Mammary epithelial cell (primary cell): ENCODE measurements around the gene PTPN23.

ENCODE experiments used
- CTCF ChIP-seq, 2 donors: IDR thresholded peaks in 1 of 2; conservative IDR thresholded peaks in 1 of 2; 2 replicates each; pipeline ENCODE4 v1.5.1; 2011 to 2012; ENCODE audit warnings: inconsistent platforms in 2 of 2, low read length in 2 of 2, mild to moderate bottlenecking in 2 of 2, control low read depth in 1 of 2, low read depth in 1 of 2; ENCODE audit not compliant: insufficient read depth in 1 of 2; ENCODE audit errors: extremely low read depth in 1 of 2
- EZH2 ChIP-seq: IDR thresholded peaks from 2 replicates; pipeline ENCODE4 v1.6.1; 2012; ENCODE audit warnings: low read length, inconsistent platforms, borderline replicate concordance

GRCh38 chr3:47452453-47453215 is 71.8 kb downstream of the PTPN23 start:
- TF ChIP-seq CTCF (conservative IDR thresholded peaks at IDR 0.05 in 1 of 2, IDR thresholded peaks at IDR 0.05 in 1 of 2; ENCODE audit: extremely low read depth in 1 of 2, insufficient read depth in 1 of 2, low read depth in 1 of 2, low read length in 2 of 2) (no peak), EZH2 (no peak)
